HG03025 (cell line): ENCODE measurements around the gene TIMM17A.
"Not testable (repeated sequence)": the region's sequence is repeated elsewhere in the genome, so short reads cannot be mapped to it uniquely, and the experiment has no call there.

ENCODE experiments used
- ATAC-seq: cut with Tn5 transposase; IDR thresholded peaks from one replicate; pipeline ENCODE4 v1.9.1; 2021; ENCODE audit warnings: mild to moderate bottlenecking, moderate library complexity; ENCODE audit not compliant: unreplicated experiment, low FRiP score

The TIMM17A gene

GRCh38 chr1:201939148-201939547 lies 16.2 kb upstream of the TIMM17A start:
- no peak for ATAC-seq

GRCh38 chr1:201939574-201939973 lies 15.7 kb upstream of the TIMM17A start:
- no peak for ATAC-seq

- not testable (repeated sequence) for ATAC-seq
Observed at GRCh38 chr1:201940316-201940715, 15.0 kb upstream of the TIMM17A start.

GRCh38 chr1:201941420-201942128 lies 13.7 kb upstream of the TIMM17A start:
- ATAC-seq, result no peak

GRCh38 chr1:201942129-201942495 lies 13.2 kb upstream of the TIMM17A start:
- ATAC-seq, result no peak

GRCh38 chr1:201944002-201944401 lies 11.3 kb upstream of the TIMM17A start:
- ATAC-seq, result no peak

- no peak for ATAC-seq
Observed at GRCh38 chr1:201944639-201945038, 10.7 kb upstream of the TIMM17A start.

- ATAC-seq, result no peak
Observed at GRCh38 chr1:201945157-201945556, 10.1 kb upstream of the TIMM17A start.

- no peak for ATAC-seq
Observed at GRCh38 chr1:201945863-201946223, 9.5 kb upstream of the TIMM17A start.

GRCh38 chr1:201946224-201946908 lies 8.9 kb upstream of the TIMM17A start, which contains the start of gene LMOD1:
TSS of gene LMOD1 (minus strand) at chr1:201946548. CDS start at chr1:201946340, 208 bp downstream.
- ATAC-seq, result no peak

GRCh38 chr1:201947697-201948008 lies 7.7 kb upstream of the TIMM17A start:
- no peak for ATAC-seq

- ATAC-seq, result no peak
Observed at GRCh38 chr1:201949491-201949890, 5.8 kb upstream of the TIMM17A start.

- no peak for ATAC-seq
Observed at GRCh38 chr1:201954263-201955008, 867 bp upstream of the TIMM17A start.

GRCh38 chr1:201955729-201956143 lies 433 bp downstream of the TIMM17A start:
- no peak for ATAC-seq

- no peak for ATAC-seq
Observed at GRCh38 chr1:201958348-201958747, 3.0 kb downstream of the TIMM17A start.

- not testable (repeated sequence) for ATAC-seq
Observed at GRCh38 chr1:201962382-201962781, 7.1 kb downstream of the TIMM17A start.

- no peak for ATAC-seq
Observed at GRCh38 chr1:201964261-201964660, 9.0 kb downstream of the TIMM17A start.

- ATAC-seq, result no peak
Observed at GRCh38 chr1:201966171-201966570, 10.9 kb downstream of the TIMM17A start.

- ATAC-seq, result no peak
Observed at GRCh38 chr1:201968202-201968925, 13.1 kb downstream of the TIMM17A start.

- ATAC-seq, result no peak
Observed at GRCh38 chr1:201970334-201971159, 15.2 kb downstream of the TIMM17A start.
